LoVo (cell line): Measurements from ENCODE around the gene SLC4A2.

Source experiments
- DNase-seq: peaks from one replicate; pipeline ENCODE4 v3.0.0-alpha.2; 2016; ENCODE audit warnings: low spot score

Gene SLC4A2

DNA sequence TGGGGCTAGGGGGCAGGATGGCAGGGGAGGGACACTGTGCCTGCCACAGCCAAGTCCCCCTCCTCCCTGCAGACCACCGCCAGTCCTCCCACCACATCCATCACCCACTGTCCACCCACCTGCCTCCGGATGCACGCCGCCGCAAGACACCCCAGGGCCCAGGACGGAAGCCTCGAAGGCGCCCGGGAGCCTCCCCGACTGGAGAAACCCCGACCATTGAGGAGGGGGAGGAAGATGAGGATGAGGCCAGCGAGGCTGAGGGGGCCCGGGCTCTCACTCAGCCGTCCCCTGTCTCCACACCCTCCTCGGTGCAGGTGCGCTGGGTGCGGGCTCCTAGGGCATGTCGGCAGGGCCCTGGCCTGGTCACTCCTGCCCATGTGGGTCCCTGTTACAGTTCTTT is 5.1 kb downstream of the SLC4A2 start:
- no peak for DNase-seq

DNA sequence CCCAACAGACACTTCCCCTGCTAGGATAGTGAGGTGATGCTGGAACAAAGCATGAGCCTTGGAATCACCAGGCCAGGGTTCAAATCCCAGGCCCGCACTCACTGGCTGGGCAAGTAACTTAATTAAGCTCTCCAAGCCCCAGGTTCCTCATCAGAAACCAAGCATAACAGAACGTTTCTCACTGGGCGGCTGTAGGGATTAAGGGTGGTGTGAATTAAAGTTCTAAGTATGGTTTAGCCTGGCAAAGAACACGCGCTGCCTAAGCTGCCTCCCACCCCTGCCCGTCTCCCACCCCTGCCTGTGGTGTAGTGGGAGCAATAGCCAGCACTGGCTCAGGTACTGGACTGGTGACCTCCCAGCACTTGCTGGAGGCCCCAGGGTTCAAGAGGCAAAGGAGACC is 5.6 kb downstream of the SLC4A2 start:
- DNase-seq, result no peak

DNA sequence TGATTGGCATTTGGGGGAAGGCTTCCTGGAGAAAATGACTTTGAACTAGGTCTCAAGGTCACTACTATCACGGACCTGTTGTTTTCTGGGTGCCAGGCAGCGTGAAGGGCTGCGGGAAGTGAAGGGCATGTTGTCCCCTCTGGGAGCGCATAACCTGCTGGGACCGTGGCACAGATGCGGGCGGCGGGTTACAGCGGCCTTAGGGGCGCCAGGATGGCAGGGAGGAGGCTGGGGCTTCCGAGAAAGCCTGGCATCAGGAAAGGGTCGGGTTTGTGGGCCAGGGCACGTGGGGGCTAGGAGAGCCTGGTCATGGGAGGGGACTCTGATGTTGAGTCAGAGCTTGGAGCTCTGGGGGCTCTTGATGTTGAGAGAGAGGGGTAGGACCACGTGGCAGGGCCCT is 6.1 kb downstream of the SLC4A2 start:
- DNase-seq, result no peak

DNA sequence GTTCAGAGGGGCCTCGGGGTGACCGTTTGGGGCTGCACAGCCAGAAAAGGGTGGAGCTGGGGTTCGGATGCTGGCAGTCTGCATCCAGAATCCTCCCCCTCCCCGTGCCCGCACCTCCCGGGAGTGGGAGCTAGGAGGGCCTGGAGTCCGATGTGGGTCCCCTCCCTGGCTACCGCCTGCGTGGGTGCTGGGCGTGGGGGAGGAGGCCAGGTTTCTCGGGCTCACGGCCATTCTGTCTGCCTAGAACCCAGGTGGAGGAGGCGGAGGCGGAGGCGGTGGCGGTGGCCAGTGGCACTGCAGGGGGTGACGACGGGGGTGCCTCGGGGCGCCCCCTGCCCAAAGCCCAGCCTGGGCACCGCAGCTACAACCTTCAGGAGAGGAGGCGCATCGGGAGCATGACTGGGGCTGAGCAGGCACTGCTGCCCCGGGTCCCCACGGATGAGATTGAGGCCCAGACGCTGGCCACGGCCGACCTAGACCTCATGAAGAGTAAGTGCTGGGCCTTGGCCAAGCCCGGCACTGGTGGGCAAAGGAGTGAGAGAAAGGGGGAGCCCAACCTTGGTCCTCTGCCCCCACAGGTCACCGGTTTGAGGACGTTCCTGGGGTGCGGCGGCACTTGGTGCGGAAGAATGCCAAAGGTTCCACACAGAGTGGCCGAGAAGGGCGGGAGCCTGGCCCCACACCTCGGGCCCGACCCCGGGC is 7.0 kb downstream of the SLC4A2 start:
- DNase-seq, result no peak

DNA sequence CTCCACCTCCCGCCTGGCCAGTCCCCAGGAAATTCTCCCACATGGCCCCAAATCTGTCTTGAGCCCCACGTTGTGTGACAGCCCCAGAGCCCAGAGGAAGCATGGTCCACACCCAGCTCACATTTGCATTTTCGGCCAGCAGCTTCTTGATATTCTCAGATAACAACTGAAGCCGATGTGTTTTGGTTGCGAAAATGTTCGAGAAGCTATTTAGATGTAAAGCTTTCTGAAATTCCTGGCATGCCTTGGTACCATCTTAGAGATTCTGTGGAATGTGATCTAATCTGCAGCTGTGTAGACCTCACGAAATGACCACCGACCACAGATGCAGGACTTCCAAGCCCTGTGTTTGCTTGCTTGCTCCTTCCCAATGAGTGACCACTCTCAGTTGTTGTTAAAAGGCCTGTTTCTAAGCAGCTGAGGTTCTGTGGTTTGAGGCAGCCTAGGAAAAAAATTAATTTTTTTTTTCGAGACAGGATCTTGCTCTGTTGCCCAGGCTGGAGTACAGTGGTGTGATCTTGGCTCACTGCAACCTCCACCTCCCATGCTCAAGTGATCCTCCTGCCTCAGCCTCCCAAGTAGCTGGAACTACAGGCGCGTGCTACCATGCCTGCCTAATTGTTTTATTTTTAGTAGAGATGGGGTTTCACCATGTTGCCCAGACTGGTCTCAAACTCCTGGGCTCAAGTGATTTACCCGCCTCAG is 8.8 kb downstream of the SLC4A2 start:
- DNase-seq, result no peak

DNA sequence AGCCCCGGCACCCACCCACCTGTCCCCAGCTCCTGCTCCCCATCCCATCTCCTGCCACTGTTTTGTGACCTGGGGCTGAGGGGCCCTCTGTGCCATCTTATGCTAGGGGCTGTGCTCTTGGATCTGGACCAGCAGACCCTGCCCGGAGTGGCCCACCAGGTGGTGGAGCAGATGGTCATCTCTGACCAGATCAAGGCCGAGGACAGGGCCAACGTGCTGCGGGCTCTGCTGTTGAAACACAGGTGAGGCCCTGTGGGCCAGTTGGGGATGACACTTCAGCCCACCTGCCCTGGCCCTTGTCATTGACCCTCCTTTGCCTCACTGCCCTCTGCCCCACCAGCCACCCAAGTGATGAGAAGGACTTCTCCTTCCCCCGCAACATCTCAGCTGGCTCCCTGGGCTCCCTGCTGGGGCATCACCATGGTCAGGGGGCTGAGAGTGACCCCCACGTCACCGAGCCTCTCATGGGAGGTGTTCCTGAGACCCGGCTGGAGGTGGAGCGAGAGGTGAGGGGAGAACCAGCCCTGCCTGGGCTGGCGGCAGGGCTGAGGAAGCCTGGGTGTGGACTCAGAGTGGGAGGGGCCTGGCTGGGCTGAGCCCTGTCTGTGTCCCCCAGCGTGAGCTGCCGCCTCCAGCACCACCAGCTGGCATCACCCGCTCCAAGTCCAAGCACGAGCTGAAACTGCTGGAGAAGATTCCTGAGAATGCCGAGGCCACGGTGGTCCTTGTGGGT is 10.6 kb downstream of the SLC4A2 start:
- DNase-seq, result no peak

DNA sequence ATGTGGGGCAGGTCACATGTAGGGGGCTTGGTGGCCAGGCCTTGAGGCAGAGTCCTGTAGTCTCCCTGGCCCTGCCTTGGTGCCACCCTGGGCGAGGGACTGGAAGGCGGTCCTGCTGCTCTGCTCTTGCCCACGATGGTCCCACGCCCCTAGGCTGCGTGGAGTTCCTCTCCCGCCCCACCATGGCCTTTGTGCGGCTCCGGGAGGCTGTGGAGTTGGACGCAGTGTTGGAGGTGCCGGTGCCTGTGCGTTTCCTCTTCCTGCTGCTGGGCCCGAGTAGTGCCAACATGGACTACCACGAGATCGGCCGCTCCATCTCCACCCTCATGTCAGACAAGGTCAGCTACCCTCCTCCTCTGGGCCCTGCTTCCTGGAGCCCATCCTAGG is 11.2 kb downstream of the SLC4A2 start:
- no peak for DNase-seq

DNA sequence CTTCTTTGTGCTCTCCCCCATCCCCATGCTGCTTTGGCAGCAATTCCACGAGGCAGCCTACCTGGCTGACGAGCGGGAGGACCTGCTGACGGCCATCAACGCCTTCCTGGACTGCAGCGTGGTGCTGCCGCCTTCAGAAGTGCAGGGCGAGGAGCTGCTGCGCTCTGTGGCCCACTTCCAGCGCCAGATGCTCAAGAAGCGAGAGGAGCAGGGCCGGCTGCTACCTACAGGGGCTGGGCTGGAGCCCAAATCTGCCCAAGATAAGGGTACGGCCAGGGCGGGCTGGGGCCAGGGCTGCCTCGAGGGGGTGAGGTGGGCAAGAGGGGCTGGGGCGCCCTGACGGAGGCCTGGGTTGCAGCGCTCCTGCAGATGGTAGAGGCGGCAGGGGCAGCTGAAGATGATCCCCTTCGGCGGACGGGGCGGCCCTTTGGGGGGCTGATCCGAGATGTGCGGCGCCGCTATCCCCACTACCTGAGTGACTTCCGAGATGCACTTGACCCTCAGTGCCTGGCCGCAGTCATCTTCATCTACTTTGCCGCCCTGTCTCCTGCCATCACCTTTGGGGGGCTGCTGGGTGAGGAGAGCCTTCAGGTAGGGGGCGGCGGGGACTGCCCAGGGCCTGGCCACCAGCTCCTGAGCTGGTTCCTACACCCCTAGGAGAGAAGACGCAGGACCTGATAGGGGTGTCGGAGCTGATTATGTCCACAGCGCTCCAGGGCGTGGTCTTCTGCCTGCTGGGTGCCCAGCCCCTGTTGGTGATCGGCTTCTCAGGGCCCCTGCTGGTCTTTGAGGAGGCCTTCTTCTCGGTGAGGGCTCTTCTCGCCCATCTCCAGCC is 11.9 kb downstream of the SLC4A2 start:
- no peak for DNase-seq

DNA sequence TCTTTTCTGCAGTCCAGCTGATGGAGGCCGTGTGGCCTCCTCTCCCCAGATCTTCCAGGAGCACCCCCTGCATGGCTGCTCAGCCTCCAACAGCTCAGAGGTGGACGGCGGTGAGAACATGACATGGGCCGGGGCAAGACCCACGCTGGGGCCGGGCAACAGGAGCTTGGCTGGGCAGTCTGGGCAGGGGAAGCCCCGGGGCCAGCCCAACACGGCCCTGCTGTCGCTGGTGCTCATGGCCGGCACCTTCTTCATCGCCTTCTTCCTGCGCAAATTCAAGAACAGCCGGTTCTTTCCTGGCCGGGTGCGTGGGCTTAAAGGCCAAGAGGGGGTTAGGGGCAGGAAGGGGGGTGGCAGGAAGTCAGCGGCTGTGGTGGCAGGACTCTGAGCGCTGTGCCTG is 14.6 kb downstream of the SLC4A2 start:
- DNase-seq, result no peak

DNA sequence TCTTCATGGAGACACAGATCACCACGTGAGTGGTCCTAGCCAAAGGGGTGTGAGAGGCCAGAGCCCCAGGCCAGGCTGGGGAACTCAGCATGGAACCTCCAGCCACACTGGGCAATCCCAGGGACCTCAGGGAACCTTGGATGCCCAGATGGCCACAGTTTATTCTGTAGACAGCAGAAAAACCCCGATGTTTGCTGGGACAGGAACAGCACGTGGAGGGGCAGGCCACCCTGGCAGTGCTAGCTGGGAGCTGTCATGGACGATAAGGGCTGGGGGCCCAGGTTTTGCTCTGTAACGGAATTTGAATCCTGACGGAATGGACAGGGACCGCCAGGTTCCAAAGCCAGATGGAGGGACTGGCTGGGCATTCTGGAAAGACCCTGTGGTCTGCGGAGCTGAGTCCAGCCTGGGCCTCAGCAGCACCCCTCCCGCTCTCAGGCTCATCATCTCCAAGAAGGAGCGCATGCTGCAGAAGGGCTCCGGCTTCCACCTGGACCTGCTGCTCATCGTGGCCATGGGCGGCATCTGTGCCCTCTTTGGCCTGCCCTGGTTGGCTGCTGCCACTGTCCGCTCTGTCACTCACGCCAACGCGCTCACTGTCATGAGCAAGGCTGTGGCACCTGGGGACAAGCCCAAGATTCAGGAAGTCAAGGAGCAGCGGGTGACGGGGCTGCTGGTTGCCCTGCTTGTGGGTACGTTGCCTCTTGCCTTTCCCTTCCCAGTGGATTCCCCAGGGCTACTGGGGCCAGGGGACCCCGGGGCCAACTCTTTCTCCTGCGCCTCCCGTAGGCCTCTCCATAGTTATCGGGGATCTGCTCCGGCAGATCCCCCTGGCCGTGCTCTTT is 15.7 kb downstream of the SLC4A2 start:
- DNase-seq, result no peak

DNA sequence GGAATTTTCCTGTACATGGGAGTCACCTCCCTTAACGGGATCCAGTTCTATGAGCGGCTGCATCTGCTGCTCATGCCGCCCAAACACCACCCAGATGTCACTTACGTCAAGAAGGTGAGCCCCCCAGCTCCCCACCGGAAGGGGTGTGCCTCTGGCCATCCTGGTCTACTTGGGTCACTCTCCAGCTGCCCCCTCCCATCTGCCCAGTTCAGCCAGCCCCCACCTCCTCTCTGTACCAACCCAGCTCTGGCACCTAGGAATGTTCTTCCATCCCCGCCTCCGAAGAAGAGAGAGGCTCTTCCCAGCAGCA is 16.2 kb downstream of the SLC4A2 start:
- no peak for DNase-seq

DNA sequence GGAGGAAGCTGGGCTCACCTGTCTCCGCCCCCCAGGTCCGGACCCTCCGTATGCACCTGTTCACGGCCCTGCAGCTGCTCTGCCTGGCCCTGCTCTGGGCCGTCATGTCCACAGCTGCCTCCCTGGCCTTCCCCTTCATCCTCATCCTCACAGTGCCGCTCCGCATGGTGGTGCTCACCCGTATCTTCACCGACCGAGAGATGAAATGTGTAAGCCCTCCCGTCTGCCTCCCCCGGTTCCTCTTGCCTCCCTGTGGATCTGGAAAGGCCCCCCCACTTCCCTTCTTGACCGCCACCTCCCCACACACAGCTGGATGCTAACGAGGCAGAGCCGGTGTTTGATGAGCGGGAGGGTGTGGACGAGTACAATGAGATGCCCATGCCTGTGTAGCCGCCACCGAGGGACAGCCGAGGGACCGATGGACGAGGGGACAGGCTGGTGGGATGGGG is 16.6 kb downstream of the SLC4A2 start:
- DNase-seq, result no peak

DNA sequence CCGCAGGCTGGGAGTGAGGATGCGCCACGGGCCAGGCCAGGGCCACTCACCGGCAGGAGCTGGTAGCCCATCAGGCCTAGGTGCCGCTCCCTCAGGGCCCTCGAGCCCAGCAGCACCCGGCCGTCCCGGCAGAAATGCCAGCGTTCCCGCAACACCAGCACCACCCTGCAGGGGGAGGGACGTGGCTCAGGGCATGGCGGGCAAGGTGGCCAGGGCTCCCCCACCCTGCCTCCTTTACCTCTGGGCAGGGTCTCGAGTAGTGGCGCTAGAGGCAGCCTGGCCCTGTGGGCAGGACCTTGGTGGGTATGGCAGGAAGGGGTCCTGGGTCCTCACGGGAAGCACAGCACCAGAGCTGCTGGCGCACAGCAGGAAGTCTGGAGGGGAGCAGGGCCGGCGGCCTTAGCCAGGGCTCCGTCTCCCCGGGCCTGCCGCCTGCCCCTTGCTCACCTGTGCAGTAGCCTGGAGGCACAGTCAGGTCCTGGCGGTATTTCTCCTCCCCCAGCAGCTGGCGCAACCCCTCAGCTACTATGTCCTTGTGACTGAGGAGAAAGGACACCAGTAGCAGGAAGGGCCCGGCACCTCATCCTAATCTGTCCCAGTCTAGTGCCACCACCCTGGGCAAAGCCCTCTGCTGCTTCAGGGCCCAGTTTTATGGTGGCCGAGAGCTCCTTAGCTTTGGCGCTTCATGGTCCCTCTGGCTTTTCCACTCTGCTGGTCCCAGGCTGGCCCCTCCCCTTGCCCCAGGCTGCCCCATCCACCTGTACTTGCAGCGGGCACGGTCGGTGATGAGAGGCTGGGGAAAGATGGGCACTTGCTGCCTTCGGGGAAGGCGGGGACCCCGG is 17.7 kb downstream of the SLC4A2 start:
- DNase-seq, result no peak

DNA sequence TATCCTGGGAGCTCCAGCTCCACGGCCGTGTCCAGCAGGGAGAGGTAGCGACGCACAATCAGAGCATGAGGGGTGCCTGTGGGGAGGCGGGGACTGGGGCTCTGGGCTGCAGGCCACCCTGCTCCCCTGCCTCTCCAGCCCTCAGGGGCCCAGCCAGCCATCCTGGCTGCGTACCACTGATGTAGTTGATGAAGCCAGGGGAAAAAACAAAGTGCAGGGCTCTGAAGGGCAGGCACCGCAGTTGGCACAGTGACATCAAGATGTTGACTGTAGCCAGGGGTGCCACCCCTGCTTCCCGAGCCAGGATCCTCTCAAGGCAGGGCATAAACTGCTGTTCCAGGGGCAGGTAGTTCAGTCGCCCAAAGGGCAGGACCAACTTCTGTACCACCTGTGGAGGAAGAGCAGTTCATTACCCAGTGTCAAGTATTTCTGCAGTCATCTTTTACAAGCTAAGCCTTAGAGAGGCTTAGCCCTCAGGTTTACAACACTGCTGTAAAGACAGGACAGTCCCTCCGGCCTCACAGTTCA is 18.4 kb downstream of the SLC4A2 start:
- no peak for DNase-seq

DNA sequence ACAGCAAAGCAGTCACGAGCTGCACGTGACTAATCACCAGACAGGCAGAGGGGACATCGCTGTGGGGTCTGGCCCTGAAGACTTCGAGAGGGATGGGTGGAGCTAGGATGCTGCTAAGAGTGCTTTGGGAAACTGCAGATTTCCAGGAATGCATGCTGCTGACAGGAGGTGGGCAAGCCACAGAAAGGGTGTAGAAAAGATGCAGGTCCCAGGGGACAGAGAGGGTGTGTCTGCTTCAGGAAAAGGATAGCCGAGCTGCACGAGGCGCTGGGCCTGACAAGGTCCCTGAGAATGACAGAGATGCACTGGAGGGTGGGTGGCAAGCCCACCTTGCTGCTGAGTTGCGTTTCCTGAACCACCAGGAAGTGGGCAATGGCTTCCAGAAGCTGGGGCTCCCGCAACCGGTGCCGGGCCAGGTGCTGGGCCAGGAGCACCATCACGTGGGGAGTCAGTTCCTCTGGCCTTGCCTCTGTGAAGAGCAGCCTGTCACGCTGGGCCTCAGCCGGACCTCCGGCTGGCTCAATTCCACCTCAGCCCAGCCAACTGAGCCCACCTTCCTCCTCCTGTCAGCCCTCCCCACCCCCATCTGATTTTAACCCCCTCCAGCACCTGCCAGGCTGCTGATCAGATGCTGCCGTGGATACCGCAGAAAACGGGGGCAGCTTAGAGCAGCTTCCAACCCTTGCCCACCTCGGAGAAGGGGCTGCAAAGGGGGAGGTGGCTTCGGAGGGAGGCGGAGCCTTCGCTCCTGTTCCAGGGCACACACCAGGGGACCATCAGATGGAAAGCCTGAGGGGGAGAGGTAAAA is 19.0 kb downstream of the SLC4A2 start:
- DNase-seq, result no peak

DNA sequence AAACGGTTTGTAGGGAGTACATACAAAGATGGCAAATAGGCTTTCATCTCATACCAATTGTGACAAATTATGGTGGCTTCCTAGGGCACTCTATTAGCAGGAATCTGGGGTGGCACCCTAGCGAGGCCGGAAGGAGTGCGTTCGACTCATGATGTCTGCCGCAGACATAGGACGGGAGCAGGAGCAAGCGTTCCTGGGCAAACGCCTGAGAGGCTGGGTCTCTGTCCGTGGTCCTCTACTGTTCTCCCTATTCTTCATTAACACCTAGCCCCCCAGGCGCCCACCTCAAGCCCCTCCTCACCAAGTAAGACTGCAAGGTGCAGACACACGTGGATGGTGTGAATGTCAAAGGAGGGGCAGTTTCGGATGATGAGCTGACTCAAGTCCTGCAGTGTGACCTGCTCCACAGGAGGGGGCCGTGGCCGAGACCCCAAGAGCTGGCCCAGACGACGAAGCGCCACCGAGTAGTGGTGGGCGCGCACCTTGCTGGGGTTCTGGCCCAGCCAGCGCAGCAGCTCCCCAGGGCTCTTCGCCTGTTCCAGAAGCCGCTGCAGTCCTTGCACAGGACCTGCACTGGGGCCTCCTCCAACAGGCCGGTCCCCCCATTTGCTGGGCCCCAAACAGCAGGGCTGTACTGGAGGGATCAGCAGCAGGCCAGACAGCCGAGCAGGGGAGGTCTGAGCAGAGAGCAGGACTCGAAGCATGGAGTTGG is 20.0 kb downstream of the SLC4A2 start:
- no peak for DNase-seq

DNA sequence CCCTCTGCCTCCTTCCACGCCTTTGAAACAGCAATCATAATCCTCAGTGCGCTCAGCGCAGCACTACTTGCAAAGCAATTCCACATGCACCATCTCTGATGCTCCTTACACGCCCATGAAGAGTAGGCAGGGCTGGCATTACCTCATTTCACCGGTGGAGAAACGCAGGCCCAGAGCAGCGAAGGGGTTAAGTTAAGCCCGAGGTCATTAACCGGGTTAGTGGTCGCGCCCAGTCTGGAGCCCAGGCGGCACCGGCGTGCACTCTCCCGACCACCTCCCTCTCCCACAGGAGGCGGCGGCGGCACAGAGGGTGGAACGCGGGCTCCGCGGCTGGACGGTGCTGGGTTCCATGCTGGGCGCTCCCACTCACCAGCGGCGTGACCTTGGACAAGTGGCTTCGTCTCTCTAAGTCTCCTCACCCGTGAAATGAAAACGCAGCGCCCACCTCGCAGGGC is 20.7 kb downstream of the SLC4A2 start:
- DNase-seq, result no peak

DNA sequence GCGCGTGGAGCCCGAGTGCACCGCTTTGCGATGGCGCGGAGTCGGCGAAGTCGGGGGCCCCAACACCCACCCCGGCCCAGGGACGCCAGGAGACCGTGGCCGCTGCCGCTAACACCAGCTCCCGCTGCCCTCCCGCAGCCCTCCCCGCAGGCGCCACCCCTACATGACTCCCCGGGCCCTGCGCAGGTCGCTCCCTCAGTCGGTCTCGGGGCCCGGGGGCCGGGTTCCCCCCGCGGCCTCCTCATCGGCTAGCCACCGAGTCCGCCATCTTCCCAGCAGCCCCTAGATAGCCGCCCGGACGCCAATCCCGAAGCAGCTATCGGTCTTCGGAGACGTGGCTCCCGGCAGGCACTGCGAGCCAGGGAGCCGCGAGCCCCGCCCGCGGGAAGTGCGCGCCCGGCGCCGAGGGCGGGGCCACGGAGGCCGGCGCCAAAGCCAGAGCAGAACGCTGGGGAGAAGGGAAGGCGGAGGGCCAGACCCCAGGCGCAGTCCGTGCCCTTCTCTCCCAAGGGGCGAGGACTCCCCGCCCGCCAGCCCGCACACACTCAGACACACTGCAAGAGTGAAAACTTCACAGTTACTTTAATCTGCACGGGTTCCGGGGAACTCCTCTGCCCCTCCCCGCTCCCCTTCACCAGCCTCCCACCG is 21.3 kb downstream of the SLC4A2 start, which contains the start of gene FASTK:
FASTK (minus strand) TSS at position 288 of the 648 bp plus-strand sequence; CDS start at position 245, 43 bp downstream.
- peak; percentile 98 for DNase-seq
